Measurements from ENCODE around the gene CELF2. TPM values are rescaled to one million over a fixed set of nuclear protein-coding genes. Genes with fewer than 3 reads are reported as not detected.
A peak's percentile ranks its signal among the peaks of the same experiment; 100 is the strongest.
"Not testable (repeated sequence)": the region's sequence is repeated elsewhere in the genome, so short reads cannot be mapped to it uniquely, and the experiment has no call there.

The CELF2 gene
- total RNA-seq, 1 donor from 2014 or later: 71.2 TPM

DNA sequence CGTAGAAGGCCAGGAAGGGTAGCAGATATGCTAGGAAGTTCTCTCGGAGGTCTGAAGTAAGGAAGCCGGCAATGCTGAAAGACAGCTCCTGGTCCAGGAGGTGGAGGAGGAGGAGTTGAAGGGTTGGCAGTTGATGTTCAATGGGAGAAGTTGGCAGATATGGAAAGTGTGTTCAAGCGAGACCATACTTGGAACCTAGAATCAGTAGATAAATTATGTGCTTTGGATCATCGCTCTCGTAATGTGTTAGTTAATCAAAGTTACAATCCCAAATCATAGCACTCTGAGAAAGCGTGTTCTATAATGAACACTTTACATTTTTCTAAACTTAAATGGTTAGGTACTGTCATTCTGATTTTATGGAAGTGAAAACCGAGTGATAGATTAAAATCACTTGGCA lies 152.9 kb downstream of the CELF2 start:
- intact Hi-C loops (cut with DNase I): no loop called here
- ATAC-seq (no peak), DNase-seq (ENCODE audit: missing footprints) (no peak)

DNA sequence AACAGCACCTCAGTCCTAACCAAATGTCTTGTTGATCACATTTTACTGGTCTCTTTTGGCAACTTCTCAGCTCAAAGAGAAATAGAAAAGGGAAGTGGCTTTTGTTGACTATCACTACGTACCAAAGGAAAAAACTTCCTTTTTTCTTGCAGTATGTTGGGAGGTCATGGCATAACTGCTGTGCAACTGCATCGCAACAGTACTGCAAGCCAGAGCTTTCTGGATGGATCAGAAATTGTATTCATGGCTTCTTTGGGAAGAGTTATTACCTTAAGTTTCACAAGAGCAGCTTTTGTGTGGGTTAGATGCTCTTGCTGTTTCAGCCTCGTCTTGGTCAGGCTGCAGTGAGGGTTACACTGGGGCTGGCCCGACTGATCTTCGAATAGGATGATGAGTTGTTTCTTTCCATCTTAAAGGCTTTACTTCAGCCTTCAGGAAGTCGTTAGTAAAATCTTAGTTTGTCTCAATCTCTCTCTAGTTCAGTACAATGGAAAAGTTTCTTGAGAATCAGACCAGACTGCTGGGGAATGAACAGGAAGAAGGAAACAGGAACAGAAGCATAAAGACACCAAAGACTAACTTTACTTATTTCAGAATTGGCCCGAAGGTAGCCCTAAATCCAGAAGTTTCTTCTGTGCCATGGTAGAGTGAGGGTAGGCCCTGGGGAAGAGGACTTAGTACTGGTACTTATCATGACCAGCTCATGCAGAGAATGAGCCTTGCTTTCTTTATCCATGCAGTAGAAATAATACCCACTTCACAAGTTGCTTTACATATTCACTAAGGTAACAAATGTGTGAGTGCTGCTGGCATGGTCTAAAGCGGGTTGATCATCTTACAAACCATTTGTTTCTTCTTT lies 153.6 kb downstream of the CELF2 start:
- peak; percentile 25 for ATAC-seq
- intact Hi-C loops (cut with DNase I): no loop called here
- no peak for DNase-seq (ENCODE audit: missing footprints)

DNA sequence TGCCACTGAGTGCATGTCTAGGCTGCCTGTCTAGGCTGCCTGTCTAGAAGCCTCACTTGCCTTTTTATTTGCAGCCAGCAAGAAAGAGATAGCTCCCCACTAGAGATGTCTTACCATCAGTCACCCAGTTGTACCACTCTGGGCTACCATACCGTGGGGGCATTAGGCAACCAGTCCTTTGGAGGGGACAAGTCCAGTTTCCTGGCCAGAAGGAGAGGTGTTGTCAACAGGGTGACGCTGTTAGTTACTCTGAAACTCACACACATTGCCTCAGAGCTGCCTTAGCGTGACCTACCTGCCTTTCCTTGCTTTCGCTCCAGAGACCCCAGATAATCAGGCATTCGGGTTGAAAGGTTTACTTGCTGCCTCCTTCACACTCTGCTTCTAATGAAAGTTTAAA lies 155.4 kb downstream of the CELF2 start:
- no peak for DNase-seq (ENCODE audit: missing footprints)
- intact Hi-C loops (cut with DNase I): no loop called here
- no peak for ATAC-seq

DNA sequence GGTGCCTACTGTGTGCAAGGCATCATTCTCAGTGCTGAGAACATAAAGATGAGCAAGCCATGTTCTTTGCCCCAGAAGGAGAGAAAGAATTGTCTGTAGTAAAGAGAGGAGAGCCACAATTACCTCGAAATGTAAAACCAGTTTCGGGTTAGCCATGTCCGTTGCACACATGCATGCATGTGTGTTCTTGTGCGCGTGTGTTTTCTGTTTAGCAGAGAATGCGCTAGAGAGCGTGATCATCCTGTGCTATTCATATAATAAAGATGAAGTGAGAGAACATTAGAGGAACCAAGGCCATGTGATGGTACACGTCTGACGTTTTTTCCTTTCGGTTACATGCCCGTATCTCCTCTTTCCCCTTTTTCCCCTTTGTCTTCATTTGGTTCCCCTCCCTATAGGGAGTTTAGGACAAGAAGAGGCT lies 158.2 kb downstream of the CELF2 start:
- ATAC-seq (no peak), DNase-seq (ENCODE audit: missing footprints) (no peak)
- intact Hi-C loops (cut with DNase I): loop anchor here (5.0 kb wide), 1 partner anchor 86 kb away; no protein-coding TSS in a partner anchor

DNA sequence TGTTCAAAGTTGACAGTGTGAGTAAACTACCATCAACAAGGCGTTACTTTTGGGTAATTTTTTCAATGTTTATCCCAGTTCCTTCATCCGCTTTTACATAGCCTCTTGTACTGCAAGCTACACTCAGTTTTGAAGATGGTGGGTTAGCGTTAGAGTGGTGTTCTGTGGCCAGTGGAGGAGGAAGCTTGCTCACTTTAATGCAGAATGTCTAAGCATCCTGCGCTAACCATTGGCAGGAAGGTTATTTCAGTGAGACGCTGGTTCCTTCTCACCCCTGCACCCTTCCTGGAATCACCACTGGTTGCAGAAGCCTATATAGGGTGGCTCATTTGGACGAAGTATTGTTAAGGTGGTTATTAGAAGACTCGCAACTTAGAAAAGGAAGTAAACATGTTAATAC lies 159.1 kb downstream of the CELF2 start:
- no peak for DNase-seq (ENCODE audit: missing footprints)
- intact Hi-C loops (cut with DNase I): loop anchor here (5.0 kb wide), 1 partner anchor 86 kb away; no protein-coding TSS in a partner anchor
- ATAC-seq: no peak

DNA sequence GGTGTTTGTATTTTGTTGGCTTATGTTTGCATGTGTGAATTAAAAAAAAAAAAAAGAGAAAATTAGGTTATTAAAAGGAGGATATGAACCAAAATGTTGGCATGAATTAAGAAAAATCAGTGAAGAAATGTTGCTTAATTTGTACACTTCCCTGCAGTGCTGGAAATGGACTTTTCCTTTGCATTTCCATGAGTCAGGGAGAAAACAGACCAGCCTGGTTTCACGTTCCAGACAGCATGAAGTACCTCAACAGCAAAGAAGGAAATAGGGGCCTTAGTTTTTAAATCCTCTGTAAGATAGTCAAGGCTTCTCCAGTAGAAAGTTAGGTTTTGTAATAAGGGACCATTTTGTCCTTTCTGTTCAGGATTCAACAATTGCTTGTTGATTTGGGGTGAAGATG lies 159.7 kb downstream of the CELF2 start:
- ATAC-seq (no peak), DNase-seq (ENCODE audit: missing footprints) (no peak)
- intact Hi-C loops (cut with DNase I): loop anchor here (5.0 kb wide), 1 partner anchor 85 kb away; no protein-coding TSS in a partner anchor

DNA sequence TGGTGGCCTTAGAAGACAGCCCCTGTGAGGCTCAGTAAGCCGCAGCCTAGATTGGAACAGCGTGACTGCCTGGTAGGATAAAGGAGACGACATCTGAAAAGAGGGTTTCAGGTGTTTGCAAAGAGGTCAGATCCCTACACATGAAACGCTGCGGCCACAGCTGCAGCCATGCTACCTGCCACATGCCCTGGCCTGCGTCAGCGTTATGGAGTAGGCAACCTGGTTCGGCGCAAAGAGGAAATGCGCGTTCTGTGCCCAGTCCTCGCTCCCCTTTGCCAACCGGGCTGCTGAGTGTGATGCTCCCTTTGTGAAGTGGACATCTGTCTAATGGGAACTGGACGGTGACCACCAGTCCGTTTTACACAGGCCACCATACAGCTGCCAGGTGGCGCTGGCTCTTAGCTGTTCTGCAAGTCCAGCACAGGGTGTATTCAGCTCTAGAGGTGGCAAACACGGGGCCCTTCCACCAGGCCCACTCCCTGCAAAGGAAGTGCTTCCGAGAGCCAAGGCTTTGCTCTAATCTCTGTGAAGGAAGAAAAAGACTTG lies 160.3 kb downstream of the CELF2 start:
- ATAC-seq (peak; percentile 36), DNase-seq (ENCODE audit: missing footprints) (no peak)
- intact Hi-C loops (cut with DNase I): loop anchor here (5.0 kb wide), 1 partner anchor 84 kb away; no protein-coding TSS in a partner anchor

DNA sequence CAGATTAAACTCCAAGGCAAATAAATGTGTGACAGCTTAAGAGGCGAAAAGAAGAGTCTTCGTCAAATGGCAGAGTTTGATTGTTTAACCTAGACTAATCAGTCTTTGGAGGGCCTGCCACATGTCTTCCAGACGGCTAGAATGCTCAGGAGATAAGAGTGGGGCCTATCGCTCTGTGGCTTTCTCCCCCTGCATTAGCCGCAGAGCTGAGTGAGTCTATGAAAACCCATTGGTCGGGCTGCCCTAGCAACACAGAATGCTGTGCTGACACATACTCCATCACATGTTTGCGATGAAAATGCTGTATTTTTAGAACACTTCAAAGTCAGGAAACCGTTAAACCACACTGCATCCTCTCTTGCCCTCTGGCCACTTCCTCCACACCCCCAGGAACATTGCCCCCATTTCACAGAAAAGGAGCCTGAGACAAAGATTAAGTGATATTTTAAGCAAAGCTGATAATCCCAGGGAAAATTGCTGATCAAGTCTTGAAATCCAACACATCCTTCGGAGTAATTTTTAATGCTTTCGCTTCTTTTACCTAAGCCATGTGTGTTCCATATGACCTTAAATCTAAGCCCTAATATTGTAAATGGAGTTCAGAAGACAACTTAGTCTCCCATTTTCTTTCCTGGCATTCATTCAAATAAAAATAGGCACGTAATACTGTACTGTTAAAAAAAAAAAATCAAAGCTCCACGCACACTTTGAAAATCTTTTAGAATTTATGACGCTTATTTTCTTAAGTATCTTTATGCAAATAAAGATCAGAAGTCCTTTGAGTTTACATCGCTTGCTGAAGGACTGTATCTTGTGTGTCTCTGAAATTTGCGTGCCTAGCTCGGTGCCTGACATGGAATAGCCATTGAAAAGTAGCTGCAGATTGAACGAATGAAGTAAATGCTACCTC lies 161.2 kb downstream of the CELF2 start:
- DNase-seq (ENCODE audit: missing footprints): no peak

DNA sequence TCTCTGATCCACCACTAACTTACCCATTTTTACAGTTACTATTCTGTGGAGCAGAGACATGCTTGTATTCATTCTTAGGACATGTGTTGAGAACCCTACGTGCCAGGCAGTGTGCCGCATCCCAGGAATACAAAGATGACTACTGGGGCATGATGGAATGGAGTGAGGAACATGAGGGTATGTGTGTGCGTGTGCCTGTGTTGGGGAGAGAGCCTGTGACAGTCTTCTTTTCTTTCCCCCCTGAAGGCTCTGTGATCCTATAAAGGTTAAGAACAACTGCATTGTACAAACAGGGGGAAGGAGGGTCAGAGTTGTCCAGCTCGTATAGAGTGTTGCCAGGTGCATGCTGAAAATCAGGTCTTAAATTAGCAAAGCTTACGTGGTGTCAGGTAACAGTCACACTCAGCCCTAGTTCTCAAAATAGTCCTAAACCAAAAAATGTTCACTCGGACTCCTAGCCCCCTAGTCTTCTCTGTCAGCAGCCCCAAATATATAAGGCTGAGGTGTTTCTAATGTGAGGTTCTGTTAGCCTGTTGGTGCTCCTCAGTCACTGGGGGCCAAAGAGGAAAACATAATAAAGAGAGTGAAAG lies 161.9 kb downstream of the CELF2 start:
- ATAC-seq (no peak), DNase-seq (ENCODE audit: missing footprints) (no peak)
- intact Hi-C loops (cut with DNase I): loop anchor here (5.0 kb wide), 1 partner anchor 83 kb away; no protein-coding TSS in a partner anchor

More for the DNA sequence above, 161.2 kb downstream of the CELF2 start:
- ATAC-seq: peak; percentile 72
- intact Hi-C loops (cut with DNase I): loop anchor here (5.0 kb wide), 1 partner anchor 83 kb away; no protein-coding TSS in a partner anchor

DNA sequence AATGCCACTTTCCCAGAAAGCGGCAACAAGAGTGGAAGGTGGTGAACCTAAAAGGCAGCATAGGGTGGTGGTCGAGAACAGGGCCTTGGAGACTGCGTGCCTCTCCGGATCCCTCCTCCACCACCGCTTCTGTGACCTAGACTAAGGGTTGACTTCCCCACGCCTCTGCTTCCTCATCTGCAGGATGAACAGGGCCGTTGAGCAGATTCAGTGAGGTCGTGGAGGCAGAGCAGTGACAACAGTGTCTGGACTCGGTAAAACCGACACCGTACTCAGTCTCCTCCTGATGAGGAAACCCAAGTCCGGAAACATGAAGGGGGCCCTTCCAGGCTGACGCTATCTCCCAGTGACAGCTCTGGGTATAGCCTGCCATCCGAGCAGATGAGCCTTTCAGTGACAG lies 162.6 kb downstream of the CELF2 start:
- intact Hi-C loops (cut with DNase I): no loop called here
- no peak for ATAC-seq

DNA sequence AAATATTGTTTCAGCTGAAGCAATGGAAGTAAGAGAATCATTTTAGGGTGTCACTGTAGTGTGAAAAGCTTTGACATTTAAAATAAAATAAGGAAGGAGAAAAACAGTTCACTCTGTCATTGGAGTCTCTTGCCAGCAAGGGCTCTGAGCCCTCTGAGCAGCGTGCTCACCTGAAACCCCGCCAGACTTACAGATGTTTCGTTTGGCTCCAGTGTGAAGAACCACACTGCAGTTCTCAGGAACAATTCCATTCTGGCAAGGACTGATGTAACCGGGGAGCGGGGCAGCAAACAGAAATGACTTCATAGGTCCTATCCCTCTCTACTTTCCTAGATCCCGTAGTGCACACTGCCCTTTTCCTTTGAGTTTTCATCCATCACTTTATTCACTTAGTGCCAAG lies 164.3 kb downstream of the CELF2 start:
- DNase-seq (ENCODE audit: missing footprints): peak; percentile 72
- intact Hi-C loops (cut with DNase I): no loop called here
- ATAC-seq: peak; percentile 79

More for the DNA sequence above, 162.6 kb downstream of the CELF2 start:
- DNase-seq (ENCODE audit: missing footprints): no peak

DNA sequence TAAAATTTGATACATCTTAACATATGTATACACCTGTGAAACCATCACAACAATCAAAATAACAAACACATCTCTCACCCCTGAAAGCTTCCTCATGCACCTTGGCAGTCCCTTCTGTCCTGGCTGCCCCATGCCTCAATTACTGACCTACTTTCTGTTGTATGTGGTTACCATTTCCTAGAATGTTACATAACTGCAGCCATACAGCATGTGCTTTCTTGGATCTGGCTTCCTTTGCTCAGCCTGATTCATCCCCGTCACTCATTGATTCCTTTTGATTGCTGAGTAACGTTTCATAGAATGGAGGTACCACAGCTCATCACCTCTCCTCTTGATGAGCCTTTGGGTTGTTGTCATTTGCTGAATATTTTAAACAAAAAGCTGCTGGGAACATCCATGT lies 165.3 kb downstream of the CELF2 start:
- intact Hi-C loops (cut with DNase I): no loop called here
- DNase-seq (ENCODE audit: missing footprints) (no peak), ATAC-seq (no peak)

DNA sequence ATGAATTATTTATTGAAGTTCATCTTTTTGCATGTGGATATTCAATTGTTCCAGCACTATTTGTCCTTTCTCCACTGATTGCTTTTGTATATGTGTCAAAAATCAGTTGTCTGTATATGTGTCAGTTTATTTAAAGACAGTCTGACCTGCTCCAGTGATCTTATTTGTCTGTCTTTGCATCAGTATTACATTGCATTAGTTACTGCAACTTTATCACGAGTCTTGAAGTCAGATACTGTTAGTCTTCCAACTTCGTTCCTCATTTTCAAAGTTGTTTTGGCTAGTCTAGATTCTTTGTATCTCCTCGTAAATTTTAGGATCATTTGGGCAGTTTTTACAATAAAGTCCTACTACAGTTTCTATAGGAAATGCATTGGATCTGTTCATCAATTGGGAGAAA lies 166.4 kb downstream of the CELF2 start:
- intact Hi-C loops (cut with DNase I): no loop called here
- DNase-seq (ENCODE audit: missing footprints) (no peak), ATAC-seq (no peak)

DNA sequence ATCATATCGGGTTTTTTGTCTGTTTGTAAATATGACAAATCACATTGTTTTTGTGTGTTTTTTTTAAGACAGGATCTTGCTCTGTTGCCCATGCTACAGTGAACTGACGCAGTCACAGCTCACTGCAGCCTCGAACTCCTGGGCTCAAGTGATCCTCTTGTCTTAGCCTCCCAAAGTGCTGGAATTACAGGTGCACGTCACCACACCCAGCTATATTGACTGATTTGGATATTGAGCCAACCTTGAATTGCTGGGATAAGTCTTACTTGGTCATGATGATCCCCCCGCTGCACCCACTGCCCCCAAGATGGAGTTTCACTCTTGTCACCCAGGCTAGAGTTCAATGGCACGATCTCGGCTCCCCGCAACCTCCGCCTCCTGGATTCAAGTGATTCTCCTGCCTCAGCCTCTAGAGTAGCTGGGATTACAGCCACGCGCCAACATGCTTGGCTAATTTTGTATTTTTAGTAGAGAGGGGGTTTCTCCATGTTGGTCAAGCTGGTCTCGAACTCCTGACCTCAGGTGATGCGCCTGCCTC lies 167.5 kb downstream of the CELF2 start:
- DNase-seq (ENCODE audit: missing footprints); intact Hi-C loops (cut with DNase I): not testable (repeated sequence)

DNA sequence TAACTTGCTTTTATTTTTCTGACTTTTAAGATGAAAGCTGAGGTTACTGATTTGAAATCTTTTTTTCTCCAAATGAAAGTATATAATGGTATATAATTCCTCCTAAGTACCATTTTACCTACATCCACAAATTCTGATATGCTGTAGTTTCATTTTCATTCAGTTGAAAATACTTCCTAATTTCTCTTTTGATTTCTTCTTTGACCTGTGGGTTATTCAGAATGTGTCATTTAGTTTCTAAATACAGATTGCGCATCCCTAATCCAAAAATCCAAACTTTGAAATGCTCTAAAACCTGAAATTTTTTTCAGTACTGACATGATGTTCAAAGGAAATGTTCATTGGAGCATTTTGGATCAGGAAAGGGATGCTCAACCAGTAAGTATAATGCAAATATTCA lies 168.7 kb downstream of the CELF2 start:
- no peak for ATAC-seq
- DNase-seq (ENCODE audit: missing footprints): no peak
- intact Hi-C loops (cut with DNase I): no loop called here

More for the DNA sequence above, 167.5 kb downstream of the CELF2 start:
- not testable (repeated sequence) for ATAC-seq

DNA sequence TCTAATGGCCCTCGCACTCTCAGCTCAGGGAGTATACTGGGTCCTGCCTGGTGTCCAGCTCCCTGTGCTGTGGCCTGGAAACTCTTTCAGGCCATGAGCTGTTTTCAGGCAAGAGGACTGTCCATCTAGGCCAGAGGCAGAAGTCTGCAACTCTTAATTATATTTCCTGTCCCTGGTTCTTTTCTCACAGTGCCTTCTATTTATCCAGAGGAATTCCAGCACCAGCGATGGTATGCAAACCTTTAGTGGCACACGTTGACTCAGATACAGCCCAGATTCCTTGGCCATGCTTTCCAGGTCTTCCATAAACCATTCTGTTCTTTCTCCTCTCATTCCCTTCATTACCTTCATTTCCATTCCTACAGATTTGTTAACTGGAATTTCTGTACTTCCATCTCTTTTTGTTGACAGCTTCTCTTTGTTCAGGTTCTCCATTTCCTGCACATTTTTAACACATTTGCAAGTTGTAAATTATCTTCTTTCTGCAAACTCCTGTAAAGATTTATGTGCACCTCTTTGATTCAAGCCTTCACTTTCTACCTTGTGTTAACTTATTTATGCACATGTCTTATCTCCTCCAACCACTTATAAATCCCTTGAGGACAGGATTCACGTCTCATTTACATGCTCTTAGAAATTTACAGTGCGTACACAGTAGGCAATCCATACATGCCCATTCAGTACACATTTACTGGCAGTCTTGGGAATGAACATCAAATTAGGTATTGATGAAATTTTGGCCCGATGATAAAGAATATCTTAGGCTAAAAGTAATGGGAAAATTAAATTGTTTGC lies 172.1 kb downstream of the CELF2 start:
- ATAC-seq: no peak
- no peak for DNase-seq (ENCODE audit: missing footprints)
- intact Hi-C loops (cut with DNase I): loop anchor here (10.0 kb wide), 1 partner anchor 385 kb away; no protein-coding TSS in a partner anchor

DNA sequence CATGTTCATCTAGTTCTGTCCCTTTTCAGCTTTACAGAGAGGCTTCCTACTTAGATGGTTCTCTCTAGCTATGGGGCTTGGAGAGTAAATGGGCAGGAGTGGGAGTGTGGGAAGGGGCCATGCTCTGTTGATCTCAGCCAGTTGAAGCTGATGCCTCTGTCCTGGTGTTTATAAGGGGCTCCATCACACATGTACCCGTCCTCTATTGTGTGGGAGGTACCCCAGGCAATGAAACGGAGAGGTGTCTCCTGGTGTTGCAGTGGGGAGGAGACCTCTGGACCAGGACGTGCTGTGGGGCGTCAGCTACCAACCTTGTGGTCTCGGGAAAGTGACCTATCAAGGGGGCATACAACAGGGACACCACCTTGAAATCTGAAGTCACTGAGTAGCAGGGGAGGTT lies 173.5 kb downstream of the CELF2 start:
- no peak for DNase-seq (ENCODE audit: missing footprints)
- intact Hi-C loops (cut with DNase I): loop anchor here (10.0 kb wide), 1 partner anchor 386 kb away; no protein-coding TSS in a partner anchor
- no peak for ATAC-seq

Data from Right ventricle myocardium inferior (tissue), 1 donor.